WI38 (cell line): ENCODE measurements around the gene SHANK1.
"Not testable (repeated sequence)": the region's sequence is repeated elsewhere in the genome, so short reads cannot be mapped to it uniquely, and the experiment has no call there.

ENCODE experiments used
- H3K4me3 ChIP-seq: 2 replicates; pipeline ENCODE4 v1.5.1; 2011; ENCODE audit warnings: low read depth, mild to moderate bottlenecking, control low read depth, low read length
- TF ChIP-seq, protein P1 (sequence below): IDR thresholded peaks from 2 replicates; pipeline ENCODE4 v1.5.1; 2012; ENCODE audit warnings: low read depth, mild to moderate bottlenecking, control low read depth, low read length

Gene SHANK1

DNA sequence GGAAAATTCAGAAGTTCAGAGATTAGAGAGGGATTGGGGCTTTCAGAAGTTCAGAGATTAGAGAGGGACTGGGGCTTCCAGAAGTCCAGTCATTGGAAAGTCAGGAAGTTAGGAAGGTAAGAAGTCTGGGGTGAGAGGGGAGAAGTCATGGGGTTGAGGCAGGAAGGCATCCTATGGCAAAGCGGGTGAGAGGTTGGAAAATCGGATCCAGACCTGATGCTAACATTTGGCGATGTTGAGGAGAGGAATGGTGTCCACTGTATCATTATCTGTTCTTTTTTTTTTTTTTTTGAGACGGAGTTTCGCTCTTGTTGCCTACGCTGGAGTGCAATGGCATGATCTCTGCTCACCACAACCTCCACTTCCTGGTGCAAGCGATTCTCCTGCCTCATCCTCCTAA, 91.1 kb downstream of the SHANK1 start:
- TF ChIP-seq, protein P1, sequence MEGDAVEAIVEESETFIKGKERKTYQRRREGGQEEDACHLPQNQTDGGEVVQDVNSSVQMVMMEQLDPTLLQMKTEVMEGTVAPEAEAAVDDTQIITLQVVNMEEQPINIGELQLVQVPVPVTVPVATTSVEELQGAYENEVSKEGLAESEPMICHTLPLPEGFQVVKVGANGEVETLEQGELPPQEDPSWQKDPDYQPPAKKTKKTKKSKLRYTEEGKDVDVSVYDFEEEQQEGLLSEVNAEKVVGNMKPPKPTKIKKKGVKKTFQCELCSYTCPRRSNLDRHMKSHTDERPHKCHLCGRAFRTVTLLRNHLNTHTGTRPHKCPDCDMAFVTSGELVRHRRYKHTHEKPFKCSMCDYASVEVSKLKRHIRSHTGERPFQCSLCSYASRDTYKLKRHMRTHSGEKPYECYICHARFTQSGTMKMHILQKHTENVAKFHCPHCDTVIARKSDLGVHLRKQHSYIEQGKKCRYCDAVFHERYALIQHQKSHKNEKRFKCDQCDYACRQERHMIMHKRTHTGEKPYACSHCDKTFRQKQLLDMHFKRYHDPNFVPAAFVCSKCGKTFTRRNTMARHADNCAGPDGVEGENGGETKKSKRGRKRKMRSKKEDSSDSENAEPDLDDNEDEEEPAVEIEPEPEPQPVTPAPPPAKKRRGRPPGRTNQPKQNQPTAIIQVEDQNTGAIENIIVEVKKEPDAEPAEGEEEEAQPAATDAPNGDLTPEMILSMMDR = no peak
- no peak overlapping the region for H3K4me3 ChIP-seq

DNA sequence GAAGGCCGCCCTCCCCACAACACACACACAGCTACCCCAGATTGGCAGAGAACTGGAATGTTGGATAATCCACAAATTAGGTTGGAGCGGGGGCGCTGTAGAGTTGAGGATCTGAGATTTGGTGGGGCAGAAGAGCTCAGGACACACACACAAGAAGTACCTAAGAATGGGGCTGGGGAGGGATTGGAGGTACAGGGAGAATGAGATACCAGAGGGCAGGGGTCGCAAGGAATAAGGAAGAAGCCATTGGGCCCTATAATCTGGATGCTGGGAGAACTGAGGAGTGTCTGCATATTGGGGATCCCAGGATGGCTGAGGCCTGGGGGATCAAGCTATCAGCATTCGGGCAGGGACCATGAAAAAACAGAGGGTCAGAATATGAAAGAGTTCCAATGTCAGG, 91.5 kb downstream of the SHANK1 start:
- no peak overlapping the region for H3K4me3 ChIP-seq
- TF ChIP-seq, protein P1 = no peak

DNA sequence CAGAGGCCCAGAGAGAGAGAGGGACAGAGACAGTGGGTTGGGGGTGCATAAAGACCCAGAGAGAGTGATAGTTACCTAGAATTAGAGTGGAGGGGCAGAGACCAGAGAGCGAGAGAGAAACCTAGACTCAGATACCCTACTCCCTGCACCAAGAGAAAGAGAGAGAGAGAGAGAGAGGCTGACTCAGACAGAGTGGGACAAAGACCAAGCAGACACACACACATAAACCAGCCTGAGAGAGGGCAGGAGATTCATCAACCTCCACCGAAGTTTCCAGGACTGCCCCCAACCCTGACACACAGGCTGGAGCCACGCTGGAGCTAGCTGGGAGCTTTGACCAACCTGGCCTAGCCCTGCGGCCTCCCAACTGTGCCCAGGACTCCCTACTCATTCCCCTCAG, 92.8 kb downstream of the SHANK1 start:
- H3K4me3 ChIP-seq = no peak overlapping the region
- TF ChIP-seq, protein P1 = no peak

DNA sequence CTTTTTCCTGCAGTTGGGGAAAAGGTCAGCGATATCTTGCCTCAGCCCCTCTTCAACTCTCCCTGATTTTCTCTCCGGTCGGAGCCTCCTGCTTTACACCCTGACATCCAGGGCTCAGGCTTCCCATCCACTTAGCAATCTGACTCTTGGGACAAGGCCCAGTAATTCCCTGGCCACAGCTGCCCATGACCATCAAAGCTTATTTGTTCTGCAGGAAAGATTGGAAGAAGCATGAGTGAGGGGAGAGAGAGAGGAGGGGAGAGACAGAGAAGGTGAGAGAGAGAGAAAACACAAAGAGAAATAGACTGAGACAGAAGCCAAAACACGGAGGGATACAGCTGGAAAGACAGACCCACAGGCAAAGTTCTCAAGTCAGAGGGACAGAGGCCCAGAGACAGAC, 93.6 kb downstream of the SHANK1 start:
- H3K4me3 ChIP-seq = no peak overlapping the region
- TF ChIP-seq, protein P1 = no peak

DNA sequence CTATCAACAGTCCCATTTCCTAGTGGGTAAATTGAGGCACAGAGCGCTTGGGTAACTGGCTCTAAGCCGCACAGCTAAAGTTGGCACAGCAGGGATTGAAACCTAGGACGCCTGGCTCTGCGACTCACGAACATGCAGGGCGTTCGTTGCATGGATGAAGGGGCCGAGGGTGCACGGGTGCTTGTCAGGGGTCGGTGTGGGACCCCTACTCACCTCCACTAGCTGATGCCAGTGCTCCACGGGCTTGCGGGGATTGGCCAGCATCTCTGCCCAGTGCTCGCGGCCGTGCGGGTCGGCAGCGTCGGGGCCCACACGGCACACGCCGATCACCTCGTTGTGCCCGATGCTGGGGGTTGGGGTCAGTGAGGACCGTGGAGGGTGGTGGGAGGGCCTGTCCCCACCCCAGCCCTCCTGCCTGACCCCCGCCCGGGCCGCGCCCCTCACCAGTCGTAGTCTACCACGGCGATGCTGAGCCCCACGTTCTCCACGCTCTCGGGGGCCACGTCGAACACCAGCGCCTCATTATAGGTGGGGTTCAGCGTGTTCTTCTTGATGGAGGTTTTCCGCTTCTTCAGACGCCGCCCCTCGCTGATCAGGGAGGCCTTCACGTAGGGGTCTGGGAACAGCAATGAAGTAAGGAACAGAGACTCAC, 94.5 kb downstream of the SHANK1 start:
- H3K4me3 ChIP-seq = no peak overlapping the region
- TF ChIP-seq, protein P1 = no peak

DNA sequence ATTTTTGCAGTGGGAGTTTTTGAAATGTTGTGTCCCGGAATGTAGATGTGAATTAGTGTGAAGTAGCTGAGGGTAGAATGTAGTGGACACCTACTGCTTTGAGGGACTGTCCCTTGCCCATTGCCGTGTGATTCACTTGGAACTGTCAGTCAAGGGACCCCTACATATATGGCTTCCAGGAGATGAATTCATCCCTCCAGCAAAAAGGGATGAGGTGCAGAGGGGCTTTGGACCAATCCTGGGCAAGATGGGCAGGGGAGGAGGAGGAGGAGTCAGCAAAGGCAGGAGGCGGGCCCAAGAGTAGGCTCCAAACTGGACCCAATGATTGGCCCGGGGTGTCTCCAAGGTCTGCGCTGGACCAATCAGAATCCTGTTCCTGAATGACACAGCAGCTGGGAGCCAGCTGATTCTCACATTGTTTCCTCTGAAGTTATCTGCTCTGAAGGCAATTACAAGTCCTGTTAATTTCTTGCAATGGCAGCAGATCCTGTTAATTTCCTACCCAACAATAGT, 99.2 kb downstream of the SHANK1 start:
- H3K4me3 ChIP-seq = not testable (repeated sequence)

DNA sequence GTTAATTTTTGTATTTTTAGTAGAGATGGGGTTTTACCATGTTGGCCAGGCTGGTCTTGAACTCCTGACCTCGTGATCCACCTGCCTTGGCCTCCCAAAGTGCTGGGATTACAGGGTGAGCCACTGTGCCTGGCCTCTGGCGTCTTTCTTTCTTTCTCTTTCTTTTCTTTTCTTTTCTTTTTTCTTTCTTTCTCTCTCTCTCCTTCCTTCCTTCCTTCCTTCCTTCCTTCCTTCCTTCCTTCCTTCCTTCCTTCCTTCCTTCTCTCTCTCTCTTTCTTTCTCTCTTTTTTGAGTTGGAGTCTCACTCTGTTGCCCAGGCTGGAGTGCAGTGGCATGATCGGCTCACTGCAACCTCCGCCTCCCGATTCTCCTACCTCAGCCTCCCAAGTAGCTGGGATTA, 100.4 kb downstream of the SHANK1 start:
- not testable (repeated sequence) for H3K4me3 ChIP-seq

DNA sequence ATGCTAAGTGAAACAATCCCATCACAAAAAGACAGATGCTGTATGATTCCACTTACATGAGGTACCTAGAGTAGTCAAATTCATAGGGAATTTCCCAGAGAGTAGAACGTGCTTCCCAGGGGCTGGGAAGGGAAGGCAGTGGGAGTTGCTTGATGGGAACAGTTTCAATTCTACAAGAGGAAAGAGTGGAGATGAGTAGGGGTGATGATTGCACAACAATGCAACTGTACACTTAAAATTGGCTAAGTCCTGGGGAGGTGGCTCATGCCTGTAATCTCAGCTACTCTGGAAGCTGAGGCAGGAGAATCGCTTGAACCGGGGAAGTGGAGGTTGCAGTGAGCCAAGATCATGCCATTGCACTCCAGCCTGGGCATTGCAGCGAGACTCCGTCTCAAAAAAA, 101.2 kb downstream of the SHANK1 start:
- not testable (repeated sequence) for H3K4me3 ChIP-seq

DNA sequence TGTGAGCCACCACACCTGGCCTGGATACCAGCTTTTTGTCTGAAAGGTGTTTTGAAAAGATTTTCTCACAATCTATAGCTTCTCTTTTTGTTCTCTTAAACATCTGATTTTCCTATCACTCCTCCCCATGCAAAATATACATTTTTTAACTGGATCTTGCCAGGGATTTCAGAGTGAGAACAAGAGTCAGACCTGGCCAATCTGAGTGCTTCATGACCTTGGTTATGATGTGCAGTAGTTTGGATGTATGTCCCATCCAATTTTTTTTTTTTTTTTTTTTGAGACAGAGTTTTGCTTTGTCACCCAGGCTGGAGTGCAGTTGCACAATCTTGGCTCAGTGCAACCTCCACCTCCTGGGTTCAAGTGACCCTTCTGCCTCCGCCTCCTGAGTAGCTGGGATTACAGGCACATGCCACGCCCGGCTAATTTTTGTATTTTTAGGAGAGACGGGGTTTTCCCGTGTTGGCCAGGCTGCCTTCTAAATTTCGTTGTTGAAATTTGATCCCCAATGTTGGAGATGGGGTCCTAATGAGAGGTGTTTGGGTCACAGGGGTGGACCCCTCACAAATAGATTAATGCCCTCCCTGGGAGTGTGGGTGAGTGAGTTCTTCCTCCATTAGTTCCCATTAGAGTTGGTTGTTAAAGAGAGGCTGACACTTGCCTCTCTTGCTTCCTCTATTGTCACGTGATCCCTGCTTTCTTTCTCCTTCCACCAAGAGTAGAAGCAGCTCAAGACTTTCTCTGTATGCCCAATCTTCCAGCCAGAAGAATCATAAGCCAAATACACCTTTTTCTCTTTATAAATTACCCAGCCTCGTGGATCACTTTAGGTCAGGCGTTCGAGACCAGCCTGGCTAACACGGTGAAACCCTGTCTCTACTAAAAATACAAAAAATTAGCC, 106.8 kb downstream of the SHANK1 start:
- H3K4me3 ChIP-seq = not testable (repeated sequence)
